ENCODE results near the gene C14orf119.

- TF ChIP-seq CTCF (IDR thresholded peaks at IDR 0.05) (no peak), EP300 (IDR thresholded peaks at IDR 0.05) (no peak), POLR2A (IDR thresholded peaks at IDR 0.05) (no peak)
Observed at GRCh38 chr14:23101213-23101970, 6.1 kb downstream of the C14orf119 start.

Data from ovary (tissue), 3 donors.